Stimulated activated CD4-positive, alpha-beta T cell treated with anti-CD3 and anti-CD28 coated beads, Interleukin-12 subunit alpha, Interleukin-12 subunit beta, amount 100 ng/mL, for 48 hours (primary cell): ENCODE data around the gene PLGRKT.
"Not testable (repeated sequence)": the region's sequence is repeated elsewhere in the genome, so short reads cannot be mapped to it uniquely, and the experiment has no call there.

Experiments
- DNase-seq, 3 donors: peaks; one replicate each; pipeline ENCODE4 v3.0.0-alpha.2; 2020; ENCODE audit warnings: low read depth in 2 of 3, low spot score in 1 of 3

Gene PLGRKT

DNA sequence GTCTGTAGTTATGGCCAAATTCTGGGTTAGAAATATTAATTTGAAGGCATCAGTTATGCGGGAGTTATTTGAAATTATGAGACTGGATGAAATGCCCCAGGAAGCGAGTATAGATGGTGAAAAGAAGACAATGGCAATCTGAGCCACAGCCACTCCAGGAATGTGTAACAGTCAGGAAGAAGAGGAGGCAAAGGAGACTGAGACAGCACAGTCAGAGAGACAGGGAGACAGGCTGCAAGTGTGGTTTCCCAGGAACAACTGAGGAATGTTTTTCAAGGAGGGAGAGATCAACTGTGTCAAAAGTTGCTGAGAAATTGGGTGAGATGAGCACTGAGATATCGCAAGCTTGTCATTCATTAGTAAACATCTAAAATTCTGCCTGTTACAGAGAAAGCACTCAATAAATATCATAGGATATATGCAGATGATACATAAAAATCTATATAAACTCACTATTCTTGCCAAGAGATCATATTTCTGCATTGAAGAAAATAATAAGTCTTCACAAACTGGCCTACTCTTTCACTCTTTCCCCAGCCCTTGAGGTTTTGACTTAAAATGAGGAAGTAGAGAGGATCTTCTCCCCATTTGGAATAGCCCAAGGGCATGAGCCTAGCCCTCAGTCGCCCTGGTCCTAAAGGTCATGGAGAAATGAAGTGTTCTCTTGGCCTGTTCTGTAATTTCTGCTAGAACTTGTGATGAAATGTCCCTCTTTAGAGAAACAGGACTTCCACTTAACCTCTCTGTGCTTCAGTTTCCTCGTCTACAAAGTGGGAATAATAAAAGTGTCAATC is 49.5 kb downstream of the PLGRKT start:
- no peak for DNase-seq

DNA sequence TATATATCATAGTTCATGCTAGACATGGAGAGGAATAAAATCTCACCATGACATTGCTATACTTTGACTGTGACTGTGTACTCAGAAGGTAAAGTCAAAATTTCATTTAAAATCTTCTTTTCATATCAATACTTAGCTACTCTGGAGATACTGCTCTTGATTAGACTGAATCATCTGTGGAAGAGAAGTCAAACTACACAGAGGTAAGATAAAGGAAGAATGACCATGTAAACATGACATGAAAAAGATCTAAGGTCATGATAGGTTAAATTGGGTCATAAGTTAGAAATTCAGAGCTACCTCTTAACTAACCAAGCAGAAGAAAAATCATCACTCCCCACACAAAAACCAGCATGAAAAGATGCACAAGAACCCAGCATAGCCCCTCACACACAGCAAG is 53.3 kb downstream of the PLGRKT start:
- no peak for DNase-seq

DNA sequence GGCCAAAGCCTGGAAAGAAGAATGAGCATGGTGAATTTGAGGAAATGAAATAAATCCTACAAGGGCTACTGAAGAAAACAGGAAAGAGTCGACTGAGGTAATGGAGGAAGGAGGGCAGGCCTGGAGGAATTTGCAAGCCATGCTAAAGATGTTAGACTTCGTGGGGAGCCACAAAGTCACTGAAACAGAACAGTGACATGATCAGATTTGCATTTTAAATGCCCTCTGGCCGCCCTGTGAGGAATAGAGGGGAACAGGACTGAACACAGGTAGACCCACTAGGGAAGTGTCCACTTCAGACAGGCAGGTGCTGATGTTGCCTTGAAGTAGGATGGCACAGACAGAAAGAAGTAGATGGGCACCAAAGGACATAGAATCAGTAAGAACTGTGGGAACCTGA is 55.2 kb downstream of the PLGRKT start:
- no peak for DNase-seq

DNA sequence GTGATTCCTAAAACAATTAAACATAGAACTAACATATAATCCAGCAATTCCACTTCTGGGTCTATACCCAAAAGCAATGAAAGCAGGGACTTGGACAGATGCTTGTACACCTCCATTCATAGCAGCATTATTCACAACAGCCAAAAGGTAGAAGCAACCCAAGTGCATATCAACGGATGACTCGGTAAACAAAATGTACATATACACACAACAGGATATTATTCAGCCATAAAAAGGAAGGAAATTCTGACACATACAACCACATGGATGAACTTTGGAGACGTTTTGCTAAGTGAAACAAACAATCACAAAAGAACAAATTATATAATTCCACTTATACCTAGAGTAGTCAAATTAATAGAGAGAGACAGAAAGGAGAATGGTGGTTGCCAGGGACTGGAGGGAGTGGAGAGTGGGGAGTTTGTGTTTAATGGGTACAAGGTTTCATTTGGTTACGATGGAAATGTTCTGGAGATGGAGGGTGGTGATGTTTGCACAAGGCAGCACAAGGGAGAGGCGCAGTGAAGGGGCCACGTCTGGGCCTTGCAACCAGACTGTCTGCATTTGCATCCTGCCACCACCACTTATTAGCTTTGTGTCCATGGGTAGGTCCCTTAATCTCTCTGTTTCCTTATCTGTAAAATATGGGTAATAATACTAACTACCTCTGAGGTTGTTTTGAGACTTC is 61.8 kb downstream of the PLGRKT start:
- DNase-seq = no peak

DNA sequence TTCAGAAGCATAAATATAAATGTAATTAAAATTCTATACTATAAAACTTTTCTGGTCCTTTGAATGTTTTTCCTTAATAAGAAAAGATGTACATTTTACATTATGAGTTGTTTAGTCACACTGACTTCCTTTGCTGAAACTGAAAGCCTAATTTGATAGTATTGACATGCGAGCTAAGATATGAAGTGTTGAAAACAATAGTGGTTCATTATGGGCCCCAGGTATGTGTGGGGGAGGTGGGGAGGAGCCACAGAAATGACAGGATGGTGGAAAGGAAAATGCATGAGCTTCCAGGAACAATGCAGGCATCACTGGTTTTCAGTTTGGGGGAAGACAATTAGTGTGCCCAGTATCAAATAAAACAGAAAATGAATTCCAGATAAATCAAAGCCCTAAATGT is 62.6 kb downstream of the PLGRKT start:
- peak; percentile 14 to 42 (median 37) for DNase-seq

DNA sequence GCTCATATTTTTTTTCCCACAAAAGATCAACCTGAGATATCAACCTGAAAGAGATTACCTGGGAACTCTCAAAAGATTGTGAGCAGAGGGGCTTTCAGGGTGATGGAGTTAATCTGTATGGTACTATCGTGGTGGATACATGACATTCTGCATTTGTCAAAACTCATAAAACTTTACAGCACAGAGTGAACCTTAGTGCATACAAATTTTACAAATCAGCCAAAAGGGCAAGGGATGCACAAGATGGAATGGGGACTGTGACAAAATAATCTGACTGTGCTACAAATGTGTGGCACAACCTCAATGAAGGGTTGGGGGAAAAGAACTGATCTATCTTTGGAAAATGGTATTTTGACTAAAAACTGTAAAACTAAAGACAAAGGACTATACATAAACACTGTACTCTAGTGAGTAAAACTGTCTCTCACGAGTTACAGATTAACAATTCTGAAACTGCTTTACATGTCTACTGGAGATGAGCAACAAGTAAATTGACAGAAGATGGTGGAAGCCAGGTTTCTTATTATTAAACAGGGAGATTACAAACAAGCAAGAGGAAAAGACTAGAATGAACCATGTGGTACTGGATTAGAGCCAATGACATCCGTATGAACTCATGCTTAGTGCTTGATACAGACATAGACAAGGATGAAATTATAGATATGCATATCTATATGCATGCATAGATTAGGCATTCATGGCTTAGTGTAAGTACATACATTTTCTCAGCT is 73.3 kb downstream of the PLGRKT start:
- no peak for DNase-seq

DNA sequence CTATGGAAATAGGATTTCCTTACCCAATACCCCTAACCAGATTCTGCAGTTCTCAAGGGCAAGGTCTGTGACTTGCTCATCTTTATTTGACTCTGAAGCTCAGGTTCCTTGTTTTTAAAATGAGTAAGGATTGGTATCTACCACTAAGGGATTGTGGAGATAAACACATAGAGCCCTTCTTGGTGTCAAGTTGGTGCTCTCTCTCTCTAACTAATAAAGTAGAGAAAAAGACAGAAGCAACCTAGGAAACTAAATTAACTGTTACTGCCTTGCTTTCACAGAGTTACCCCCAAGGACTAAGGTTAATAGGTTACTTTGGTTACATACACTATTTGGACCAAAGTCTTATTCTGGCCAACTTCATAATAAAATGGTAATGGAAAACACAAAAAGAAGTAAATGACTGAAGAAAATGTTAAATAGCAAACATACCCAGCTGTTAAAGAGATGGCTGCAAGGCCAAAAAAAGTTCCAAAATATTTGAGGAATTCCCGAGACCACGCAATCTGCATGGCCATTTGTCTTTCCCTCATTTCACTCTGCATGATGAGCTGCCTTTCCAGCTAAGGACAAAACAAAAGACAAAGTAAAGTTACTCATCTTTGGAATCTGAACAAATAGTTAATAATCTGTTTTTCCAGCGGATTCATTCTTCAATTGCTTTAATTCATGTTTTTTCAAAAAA is 76.3 kb downstream of the PLGRKT start:
- no peak for DNase-seq

DNA sequence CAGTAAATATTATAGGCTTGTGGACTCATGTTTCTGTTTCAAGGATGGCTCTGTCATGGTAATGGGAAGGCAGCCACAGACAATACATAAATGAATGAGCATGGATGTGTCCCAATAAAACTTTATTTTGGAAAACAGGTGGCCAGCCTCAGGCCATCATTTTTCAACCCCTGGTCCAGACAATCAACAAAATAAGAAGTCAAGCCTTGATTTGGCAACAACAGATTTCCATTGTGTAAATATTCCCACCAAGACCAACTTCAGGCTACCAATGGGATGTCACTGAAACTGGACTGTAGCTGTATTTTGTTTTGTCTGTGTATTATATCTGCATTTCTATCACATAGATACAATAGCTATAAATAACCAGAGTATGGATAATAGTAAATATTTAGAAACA is 77.4 kb downstream of the PLGRKT start:
- DNase-seq = no peak

DNA sequence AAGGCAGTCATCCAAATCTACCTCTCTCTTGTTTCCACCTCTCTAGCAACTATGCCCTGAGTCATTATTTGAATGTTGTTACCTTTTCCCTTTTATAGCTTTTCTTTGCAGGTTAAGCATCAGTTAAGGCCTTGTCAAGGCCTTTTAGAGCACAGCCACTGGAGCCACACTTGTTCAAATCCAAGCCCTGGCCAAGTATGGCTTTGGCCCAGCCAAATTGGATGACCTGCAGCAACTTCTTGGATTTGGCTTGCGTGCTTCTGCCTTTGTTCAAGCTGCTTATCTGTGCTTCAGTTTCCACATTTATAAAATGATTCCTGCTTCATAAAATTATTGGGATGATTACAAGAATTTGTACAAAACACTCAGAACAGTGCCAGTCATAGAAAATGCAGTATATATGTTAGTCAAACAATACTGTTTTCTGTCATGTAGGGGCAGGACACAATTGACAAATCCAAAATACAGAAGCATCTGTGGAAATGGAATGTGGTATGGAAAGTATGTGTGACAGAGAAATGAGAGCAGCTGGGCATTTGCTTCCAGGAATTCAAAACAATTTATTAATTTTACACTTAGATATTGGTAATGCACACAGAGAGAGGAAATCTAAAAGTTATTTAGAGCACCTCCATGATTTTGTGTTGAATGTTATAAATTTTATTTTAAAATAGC is 80.2 kb downstream of the PLGRKT start:
- no peak for DNase-seq

DNA sequence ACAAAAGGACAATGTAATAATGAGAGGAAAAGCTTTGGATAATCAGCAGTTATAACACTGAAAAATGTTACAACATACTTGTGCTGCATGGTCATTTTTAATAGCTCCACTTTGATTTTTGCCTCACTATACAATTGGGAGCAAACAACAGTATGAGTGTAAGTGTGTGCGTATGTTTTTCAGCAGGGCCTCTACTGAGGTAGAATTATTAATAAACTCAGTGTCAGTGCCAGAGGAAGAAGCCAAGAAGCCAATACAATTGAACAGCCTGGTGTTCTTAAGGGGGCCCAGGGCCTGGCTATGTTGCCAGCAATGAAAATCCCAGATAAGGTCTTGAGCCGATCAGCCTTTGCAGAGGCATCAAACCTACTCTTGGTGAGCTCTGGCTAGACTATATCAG is 81.9 kb downstream of the PLGRKT start:
- DNase-seq = no peak

DNA sequence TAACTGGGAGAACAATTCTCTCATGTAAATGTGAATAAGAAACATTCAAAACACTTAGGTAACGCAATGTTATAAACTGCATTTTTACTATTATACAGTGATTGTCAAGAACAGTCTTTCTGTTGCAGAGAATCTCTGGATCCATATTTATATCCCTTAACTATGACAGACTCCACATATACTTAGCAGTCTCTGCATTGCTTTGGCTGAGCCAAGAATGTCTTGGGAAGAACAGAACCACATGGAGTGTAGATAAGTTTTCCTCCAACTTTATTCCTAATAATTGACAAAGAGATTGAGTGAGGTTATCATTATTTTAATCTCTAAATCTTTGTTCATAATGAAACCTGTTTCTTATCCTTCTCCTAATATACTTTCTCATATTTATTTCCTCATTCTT is 82.5 kb downstream of the PLGRKT start:
- no peak for DNase-seq

DNA sequence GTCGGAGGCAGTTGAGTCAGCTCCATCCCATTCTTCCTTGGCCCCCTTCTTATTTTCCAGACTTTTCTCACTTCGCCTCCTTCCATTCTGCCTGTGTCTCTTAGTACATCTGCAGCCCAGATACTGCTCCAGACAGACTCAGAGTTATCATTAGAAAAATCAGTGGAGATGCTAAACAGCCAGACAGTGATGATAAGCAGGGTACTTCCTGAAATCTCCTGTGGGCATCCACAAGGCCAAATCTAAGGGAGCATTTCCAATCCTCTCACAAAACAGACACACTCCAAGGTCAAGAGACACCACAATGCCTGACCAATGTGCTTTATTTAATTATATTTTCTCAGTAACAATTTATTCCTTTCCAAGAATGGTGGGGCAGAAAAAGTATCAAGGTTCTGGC is 83.5 kb downstream of the PLGRKT start:
- DNase-seq = no peak

DNA sequence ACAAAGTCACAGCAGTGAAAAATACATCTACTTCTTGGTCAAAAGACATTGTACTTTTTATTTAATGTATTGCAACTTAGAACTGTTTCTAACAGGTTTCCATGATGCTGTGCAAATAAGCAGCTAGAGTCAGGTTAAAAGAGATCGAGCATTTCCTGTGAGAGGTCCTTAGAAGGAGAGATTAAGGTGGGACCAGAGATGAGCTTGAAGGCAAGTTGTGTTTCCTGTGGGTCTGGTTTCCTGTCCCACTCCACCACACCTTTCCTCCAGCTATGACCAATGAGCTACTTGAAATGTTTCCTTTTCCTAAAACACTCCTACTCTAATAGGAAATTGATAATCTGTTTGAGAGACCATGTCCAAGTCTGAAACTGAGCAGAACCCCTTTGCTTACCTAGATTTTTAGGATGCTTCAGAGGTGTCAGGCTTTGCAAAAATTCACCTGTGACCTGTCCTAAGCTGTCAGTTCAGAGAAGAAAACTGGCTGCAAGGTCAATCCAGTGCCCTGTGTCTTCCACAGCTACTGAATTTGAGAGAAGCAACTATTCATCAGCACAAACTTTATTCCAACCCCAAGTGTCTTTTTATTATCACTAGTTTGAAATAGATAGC is 85.0 kb downstream of the PLGRKT start:
- no peak for DNase-seq

DNA sequence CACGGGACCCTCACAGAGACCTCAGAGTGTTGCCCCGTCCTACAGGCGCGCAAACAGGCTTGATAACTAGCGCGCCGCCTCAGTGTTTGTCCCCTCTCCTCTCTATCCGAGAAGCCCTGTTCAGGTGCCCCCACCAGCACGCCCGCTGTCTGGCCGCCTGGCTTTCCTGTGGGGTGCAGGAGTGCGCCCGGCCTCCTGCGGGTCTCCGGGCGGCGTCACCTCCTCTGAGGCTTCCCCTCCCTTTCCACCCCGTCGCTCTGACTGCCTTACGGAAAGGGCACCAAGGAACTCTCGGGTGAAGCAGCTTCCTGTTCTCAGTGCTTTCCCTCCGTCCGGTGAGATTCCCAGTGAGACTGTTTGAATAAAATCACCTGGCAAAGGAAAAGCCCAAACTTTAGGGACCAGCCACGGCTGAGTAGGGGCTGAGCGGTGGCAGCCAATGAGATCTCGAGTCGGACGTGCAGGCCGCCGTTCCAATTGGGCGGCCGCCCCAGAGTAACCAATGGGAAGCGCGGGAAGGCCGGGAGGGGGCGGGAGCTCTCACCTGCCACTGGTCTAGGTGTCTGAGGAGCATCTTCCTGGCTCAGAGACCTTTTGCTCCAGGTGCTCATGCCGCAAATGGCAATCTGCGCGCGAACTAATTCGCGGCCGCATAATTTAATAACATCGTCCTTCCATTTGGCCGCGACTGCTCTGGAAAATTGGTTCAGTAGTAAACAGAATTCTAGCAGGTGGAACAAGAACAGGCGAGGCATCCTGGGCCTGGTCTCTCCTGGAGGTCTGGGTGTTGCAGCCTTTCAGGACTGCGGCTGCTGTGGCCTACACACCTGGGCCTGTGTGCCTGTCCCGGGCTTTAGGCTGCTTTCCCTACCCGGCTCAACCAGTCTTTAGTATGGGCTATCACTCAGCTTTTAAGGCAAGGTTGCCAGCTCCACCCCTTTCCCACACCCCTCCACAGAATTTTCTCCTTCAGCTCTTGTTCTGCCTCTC is 98.4 kb downstream of the PLGRKT start, which contains the start of gene RLN1:
RLN1 (minus strand) TSS at position 885 of the 990 bp plus-strand sequence; CDS start at position 755, 130 bp downstream.
- DNase-seq = not testable (repeated sequence)

DNA sequence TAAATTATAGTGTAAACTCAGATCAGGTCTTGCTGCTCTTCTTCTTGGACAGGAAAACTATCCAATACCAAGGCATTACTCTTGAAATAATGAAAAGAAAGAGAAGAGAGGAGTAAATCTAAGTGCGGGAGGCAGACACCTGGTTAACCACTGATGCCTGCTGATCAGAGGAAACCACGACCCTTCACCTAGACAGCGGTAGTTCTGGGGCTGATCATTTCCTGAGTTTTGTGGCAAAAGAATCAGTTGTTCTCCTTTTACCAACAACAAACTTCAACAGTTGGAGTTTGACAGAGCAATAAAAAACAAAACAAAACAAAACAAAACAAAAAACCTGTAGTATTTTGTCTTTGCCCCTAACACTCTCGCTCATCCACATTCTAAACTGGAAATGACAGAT is 101.0 kb downstream of the PLGRKT start:
- no peak for DNase-seq

DNA sequence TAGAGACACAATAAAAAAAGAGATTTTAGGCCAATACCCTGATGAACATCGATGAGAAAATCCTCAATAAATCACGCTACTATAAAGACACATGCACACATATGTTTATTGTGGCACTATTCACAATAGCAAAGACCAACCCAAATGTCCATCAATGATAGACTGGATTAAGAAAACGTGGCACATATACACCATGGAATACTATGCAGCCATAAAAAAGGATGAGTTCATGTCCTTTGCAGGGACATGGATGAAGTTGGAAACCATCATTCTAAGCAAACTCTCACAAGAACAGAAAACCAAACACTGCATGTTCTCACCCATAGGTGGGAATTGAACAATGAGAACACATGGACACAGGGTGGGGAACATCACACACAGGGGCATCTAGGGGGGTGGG is 106.4 kb downstream of the PLGRKT start:
- DNase-seq = not testable (repeated sequence)

DNA sequence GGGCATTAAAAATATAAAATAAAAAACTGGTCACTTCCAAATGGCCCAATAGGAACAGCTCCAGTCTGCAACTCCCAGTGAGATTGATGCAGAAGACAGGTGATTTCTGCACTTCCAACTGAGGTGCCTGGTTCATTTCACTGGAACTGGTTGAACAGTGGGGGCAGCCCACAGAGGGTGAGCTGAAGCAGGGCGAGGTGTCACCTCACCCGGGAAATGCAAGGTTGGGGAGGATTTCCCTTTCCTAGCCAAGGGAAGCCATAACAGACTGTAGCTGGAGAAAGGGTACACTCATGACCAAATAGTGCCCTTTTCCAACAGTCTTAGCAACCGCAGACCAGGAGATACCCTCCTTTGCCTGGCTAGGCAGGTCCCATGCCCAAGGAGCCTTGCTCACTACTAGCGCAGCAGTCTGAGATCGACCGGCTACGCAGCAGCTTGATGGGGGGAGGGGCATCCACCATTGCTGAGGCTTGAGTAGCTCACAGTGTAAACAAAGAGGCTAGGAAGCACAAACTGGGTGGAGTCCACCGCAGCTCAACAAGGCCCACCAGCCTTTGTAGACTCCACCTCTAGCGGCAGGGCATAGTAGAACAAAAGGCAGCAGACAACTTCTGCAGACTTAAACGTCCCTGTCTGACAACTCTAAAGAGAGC is 110.7 kb downstream of the PLGRKT start:
- no peak for DNase-seq

DNA sequence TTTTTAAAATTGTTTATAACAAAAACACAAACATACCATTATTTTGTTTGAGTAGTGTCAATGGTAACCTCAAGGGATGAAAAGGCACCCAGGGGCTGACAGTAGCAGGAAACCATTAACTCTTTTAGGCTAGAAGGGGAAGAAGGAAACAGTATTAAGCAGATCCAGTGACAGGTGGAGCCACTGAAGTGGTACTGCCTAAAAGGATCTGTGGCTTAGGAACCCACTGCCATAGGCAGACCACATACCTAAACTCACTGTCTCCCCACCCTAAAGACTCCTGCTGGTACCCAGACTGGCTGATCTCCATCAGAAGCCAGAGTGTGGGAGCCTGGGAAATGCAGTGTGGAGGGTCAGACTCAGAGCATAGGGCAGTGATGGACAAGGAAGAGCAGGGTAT is 111.5 kb downstream of the PLGRKT start:
- DNase-seq = no peak

DNA sequence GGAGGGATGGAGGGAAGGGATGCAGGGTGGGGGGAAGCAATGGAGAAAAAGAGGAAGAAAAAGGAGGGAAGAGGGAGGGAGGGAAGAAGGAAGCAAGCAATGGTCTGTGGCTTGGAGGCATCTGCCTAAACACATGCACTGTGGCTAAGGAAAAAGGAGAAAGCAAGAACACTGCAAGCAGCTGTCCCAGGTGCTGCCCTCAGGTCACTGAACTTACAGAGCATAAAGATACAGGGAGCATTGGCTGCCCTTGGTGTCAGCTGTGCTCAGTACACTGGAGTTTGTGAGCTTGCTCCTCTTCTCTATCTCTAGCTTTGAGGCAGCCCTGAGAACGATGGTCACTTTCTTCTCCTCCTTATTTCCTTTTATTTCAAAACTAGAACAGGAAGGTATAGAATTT is 116.1 kb downstream of the PLGRKT start:
- not testable (repeated sequence) for DNase-seq
